Stimulated activated CD4-positive, alpha-beta T cell treated with anti-CD3 and anti-CD28 coated beads, TNF-alpha, amount 100 ng/mL, for 24 hours (primary cell): Measurements from ENCODE around the gene PARD3.

Experiments
- DNase-seq, 3 experiments: peaks; one replicate each; pipeline ENCODE4 v3.0.0-alpha.2; 2020; ENCODE audit warnings: low read depth in 3 of 3

Gene PARD3

DNA sequence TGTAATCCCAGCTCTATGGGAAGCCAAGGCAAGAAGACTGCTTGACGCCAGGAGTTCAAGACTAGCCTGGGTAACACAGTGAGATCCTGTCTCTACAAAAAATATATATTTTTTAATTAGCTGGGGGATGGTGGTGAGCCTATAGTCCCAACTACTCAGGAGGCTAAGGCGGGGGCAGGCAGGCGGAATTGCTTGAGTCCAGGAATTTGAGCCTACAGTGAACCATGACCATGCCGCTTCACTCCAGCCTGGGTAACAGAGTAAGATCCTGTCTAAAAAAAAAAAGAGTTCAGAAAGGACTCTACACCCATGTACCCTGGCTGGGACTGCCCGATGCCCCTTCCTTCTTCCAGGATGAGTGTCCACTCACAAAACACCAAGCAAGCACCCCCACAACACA lies 648.7 kb downstream of the PARD3 start:
- no peak for DNase-seq

GRCh38 chr10:34164029-34164428 lies 651.1 kb downstream of the PARD3 start:
- no peak for DNase-seq

DNA sequence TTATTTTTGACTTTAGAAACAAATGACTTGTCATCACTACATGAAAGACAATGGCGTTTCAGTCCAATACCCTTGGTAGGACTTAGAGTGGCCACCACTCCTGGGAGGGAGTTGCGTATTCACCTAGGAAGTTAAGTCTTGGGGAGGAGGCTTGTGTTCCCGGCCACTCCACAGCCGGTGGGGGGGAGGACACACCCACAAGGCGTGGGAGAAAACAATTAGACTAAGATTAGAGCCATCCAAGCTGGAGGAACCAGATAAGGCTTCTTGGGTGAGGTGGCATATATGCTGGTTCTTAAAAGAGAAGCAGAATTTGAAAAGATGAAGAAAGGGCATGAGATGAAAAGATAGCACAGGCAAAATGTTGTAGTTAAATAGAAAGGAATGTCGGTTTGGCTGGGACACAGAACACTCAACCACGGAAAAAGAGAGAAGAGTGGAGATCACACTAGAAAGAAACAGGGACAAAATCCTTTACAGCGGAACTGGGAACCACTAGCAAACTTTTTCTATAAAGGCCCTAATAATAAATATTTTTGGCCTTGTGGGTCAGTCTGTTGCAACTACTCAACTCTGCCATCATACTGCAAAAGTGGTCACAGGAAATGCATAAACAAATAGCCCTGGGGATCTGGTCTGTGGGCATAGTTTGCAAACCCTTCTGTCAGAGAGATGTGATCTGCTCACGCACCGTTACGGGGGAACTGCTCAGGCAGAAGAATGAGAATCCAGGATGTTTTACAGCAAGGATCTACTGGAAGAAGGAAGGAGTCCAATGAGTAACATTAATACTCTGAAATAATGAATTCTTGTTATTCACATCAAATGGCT lies 651.8 kb downstream of the PARD3 start:
- no peak for DNase-seq

- DNase-seq, result no peak
Measured at GRCh38 chr10:34161777-34162370, 653.2 kb downstream of the PARD3 start.

DNA sequence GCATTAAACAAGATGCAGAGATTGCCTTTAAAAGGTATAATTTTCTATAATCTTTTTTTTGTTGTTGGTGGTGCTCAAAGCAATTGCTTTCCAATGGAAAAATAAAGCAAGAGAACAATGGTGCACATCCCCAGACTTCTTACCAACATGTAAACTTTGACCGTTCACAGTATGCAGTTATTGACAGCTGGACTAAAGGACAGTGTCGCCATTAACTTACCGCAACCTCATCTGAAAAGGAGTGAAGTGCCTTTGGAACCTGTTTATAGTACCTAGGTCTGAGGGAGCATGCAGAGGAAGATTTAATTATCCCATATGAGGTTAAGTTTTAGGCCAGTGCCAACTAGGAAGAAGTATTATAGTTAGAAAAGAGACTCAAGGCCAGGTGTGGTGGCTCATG lies 654.5 kb downstream of the PARD3 start:
- DNase-seq, result no peak

DNA sequence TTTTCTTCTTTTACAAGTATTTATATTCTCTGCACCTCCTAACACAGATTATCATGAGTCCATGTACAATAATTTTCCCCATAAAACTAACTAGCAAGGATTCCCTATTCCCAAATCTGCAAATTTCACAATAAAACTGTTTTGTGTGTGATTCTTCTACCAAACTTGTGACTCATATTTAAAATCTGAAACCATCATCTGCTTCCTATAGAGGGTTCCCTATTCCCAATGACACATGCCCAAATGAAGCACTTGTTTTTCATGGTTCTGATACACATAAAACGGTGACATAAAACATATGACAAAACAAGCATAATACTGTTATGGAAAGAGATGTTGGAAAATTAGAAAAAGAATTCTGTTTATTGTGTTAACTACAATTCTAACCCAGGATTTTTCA lies 657.6 kb downstream of the PARD3 start:
- DNase-seq, result no peak

- DNase-seq, result no peak
Measured at GRCh38 chr10:34156781-34157425, 658.2 kb downstream of the PARD3 start.

GRCh38 chr10:34155812-34156211 lies 659.3 kb downstream of the PARD3 start:
- no peak for DNase-seq

GRCh38 chr10:34154383-34154900 lies 660.7 kb downstream of the PARD3 start:
- no peak for DNase-seq

GRCh38 chr10:34153663-34154382 lies 661.3 kb downstream of the PARD3 start:
- no peak for DNase-seq

DNA sequence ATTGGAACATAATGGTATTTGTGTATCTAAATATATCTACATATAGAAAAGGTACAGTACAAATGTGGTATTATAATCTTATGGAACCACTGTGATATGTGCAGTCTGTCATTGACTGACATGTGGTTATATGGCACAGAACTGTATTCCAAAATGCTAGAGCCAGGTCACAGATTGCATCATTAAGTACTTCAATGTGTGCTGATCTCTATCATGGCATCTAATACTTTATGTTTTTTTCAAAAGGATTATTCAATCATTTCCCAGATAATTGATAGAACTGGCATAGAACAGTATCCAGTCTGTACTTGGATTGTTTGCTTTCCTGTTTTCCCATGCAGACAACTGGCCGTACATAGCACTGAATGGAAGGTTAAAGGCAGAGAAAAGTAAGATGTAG lies 662.7 kb downstream of the PARD3 start:
- DNase-seq, result no peak

GRCh38 chr10:34151931-34152330 lies 663.2 kb downstream of the PARD3 start:
- no peak for DNase-seq

DNA sequence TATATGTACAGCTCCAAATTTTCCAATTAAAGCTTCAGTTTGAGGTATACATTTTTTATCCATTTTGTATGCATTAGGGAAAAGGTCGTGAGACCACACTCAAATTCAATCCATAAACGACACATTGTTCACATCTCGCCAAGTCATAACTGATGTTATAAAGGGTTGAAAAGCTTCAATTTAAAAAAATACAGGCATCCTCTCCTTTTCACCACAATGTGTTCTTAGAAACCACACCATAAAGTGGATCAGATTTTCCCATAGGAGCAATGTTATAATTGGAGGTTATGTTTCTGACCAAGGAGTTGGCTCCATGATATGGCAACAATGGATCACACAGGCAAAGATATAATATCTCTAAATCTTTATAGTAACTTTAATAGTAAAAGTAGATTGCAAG lies 663.6 kb downstream of the PARD3 start:
- DNase-seq, result no peak

- no peak for DNase-seq
Measured at GRCh38 chr10:34150103-34150502, 665.0 kb downstream of the PARD3 start.

- no peak for DNase-seq
Measured at GRCh38 chr10:34148305-34148657, 666.8 kb downstream of the PARD3 start.

- no peak for DNase-seq
Measured at GRCh38 chr10:34147641-34148304, 667.3 kb downstream of the PARD3 start.

GRCh38 chr10:34145715-34146114 lies 669.4 kb downstream of the PARD3 start:
- no peak for DNase-seq

DNA sequence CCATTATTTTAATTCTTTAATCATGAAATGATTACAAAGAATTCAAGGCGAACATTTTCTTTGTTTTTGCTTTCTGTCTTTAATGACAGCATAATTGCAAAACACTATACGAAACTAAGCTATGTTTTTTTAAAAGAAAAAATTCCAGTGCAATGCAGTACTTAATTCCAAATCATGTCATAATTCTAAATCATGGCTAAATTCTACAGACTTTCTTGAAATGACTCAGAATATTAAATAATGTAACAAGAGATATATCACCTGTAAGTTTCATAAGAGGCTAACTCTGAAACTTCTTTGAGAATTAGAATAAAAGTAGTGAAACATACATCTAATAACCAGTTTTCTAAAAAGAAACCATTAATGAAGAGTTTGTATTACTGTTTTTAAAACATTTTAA lies 671.6 kb downstream of the PARD3 start:
- DNase-seq, result no peak

GRCh38 chr10:34141032-34141680 lies 673.9 kb downstream of the PARD3 start:
- DNase-seq, result no peak

DNA sequence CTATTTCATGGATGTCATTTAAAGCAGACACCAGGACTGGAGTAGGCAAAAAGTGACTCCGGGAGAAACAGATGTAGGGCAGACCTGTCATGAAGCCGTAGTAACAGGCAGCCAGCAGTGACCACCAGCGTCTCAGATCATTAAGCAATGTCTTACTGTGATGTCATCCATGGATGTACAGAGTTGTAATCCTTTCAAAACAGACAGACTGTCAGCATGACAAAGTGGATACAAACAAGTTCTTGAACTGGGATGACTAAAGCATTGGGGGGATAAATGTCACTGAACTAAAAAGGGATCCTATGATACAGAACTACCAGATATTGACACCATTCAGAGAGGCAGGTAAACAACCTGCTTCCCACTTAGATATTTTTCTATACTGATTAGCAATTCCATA lies 675.5 kb downstream of the PARD3 start:
- no peak for DNase-seq

DNA sequence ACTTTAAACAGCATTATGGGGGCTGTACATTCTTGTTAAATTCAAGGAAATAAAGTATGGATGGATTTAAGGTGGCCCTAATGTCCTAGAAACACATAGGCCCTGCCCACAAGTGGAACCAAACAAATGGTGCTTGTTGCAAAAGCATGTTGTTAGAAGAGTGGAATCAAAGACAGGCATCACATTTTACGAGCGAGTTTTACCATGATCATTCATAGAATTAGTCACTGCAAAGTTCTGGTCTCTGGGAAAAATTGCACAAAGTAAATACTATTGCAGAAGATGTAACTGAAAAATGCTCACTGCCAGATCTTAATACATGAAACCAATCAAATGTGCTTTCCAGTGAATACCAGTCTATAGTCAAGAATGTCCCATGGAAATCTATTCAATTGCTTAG lies 677.1 kb downstream of the PARD3 start:
- DNase-seq, result no peak
